Measurements from ENCODE around the gene NR3C1. TPM values are rescaled to one million over a fixed set of nuclear protein-coding genes. Genes with fewer than 3 reads are reported as not detected.

Gene NR3C1
- total and polyA plus RNA-seq, 2 of the 4 experiments (the other 2 are of a cell fraction) = 13.7 to 77.4 TPM

- H4K91ac ChIP-seq (ENCODE audit: insufficient read depth, low read depth, low read length) = no peak overlapping the region; the same call in 1 of the 2 replicates
- no peaks in the 10 kb centered on the region; the same call in 1 of the 2 replicates for H3K9me3 ChIP-seq (ENCODE audit: control insufficient read depth, insufficient read depth, low read length)
- no peak overlapping the region for H3K23ac ChIP-seq (ENCODE audit: low read depth, low read length)
- H2BK5ac ChIP-seq (ENCODE audit: low read depth, low read length, poor library complexity, severe bottlenecking) = peak overlapping the region; percentile 52
- H3K27ac ChIP-seq (ENCODE audit: insufficient read depth, low read length) = peak overlapping the region; percentile 58; the same call in 1 of the 2 replicates
- no peak overlapping the region for H3K4me3 ChIP-seq (ENCODE audit: insufficient read depth, low read depth, low read length)
- CTCF ChIA-PET = no interaction called here
- 0 out of 2 replicates have a peak overlapping the region, but pooled peaks have one; percentile 25 for H2AK5ac ChIP-seq (ENCODE audit: low read depth, low read length)
- peak; percentile 44 for ATAC-seq (ENCODE audit: low read depth)
- no TSS peak for BruUV-seq (replicated peaks)
- peak overlapping the region; percentile 65; the same call in 1 of the 2 replicates for H3K18ac ChIP-seq (ENCODE audit: low read depth, low read length)
- H3K4me1 ChIP-seq (ENCODE audit: control insufficient read depth, insufficient read depth, low read length) = peaks cover 19% of the 10 kb centered on the region
- TF ChIP-seq RAD21 (IDR thresholded peaks at IDR 0.05; ENCODE audit: low read length) = no peak
- no peak for TF ChIP-seq POLR2A (IDR thresholded peaks at IDR 0.05; ENCODE audit: low read depth, low read length)
- TF ChIP-seq CHD1 (IDR thresholded peaks at IDR 0.05; ENCODE audit: low read depth, low read length) = no peak
- no peak for TF ChIP-seq SMC3 (IDR thresholded peaks at IDR 0.05; ENCODE audit: low read depth, low read length)
- TF ChIP-seq CEBPB (IDR thresholded peaks at IDR 0.05; ENCODE audit: low read depth, low read length) = peak; percentile 87
- no peak for TF ChIP-seq ELK1 (IDR thresholded peaks at IDR 0.05; ENCODE audit: borderline replicate concordance, low read depth, low read length)
- TF ChIP-seq FOS (IDR thresholded peaks at IDR 0.05; ENCODE audit: low read depth, low read length) = no peak; the same call in 1 of the 2 replicates
- 0 out of 2 replicates have a peak, but pooled peaks have one; percentile 31 for TF ChIP-seq RFX5 (IDR thresholded peaks at IDR 0.05; ENCODE audit: low read depth, low read length)
- no peak for TF ChIP-seq RCOR1 (IDR thresholded peaks at IDR 0.05; ENCODE audit: insufficient replicate concordance, low read length)
- no peak overlapping the region for H4K8ac ChIP-seq (ENCODE audit: low read depth in 2 of 2, low read length in 2 of 2)
- POLR2A ChIA-PET (ENCODE audit: unreplicated experiment) = no interaction called here
- H4K5ac ChIP-seq (ENCODE audit: low read depth, low read length) = no peak overlapping the region; the same call in 1 of the 2 replicates
- peak; percentile 77 for DNase-seq
- H2AFZ ChIP-seq (replicated peaks; ENCODE audit: low read length, poor library complexity) = no peak overlapping the region
- H3K79me1 ChIP-seq (ENCODE audit: low read depth in 1 of 2, low read length in 2 of 2) = peaks cover 22 to 48% of the 10 kb centered on the region in 2 experiments
- H2BK120ac ChIP-seq (ENCODE audit: low read depth, low read length) = peak overlapping the region; percentile 68; the same call in 1 of the 2 replicates
- peaks cover 6% of the 10 kb centered on the region for H3K9me1 ChIP-seq (ENCODE audit: insufficient read depth, low read length)
- H3K56ac ChIP-seq (ENCODE audit: extremely low read depth, insufficient read depth, low read length) = no peak overlapping the region
- H3K9ac ChIP-seq (ENCODE audit: low read depth, low read length) = no peak overlapping the region
- dilution Hi-C loops (cut with HindIII; ENCODE audit: low sequenced_read_pairs, unreplicated experiment) = no loop called here
- no peaks in the 10 kb centered on the region for H3K27me3 ChIP-seq (ENCODE audit: control insufficient read depth, insufficient read depth, low read length)
- peak overlapping the region; percentile 50; the same call in 1 of the 2 replicates for H3K4ac ChIP-seq (ENCODE audit: low read depth, low read length)
- H2AK9ac ChIP-seq (replicated peaks; ENCODE audit: low read depth, low read length, poor library complexity) = no peak overlapping the region
- H3K4me2 ChIP-seq (ENCODE audit: low read depth, low read length) = no peak overlapping the region
- no peak overlapping the region for H2BK15ac ChIP-seq (ENCODE audit: low read depth, low read length)
- H3K14ac ChIP-seq (replicated peaks; ENCODE audit: low read depth, low read length) = no peak overlapping the region
- WGBS, 2 experiments (ENCODE audit: extremely low coverage in 2 of 2, insufficient read length in 1 of 2) = 100% methylated on average over 2 of the region's 7 CpGs; no CpG with 5 or more reads in 1 of the 2 experiments
- peaks cover 17% of the 10 kb centered on the region for H3K36me3 ChIP-seq (ENCODE audit: control insufficient read depth, insufficient read depth, low read length)
- H2BK20ac ChIP-seq (ENCODE audit: low read depth, low read length) = 0 out of 2 replicates have a peak overlapping the region, but pooled peaks have one; percentile 9
- intact Hi-C loops (cut with micrococcal nuclease) = loop anchor here (5.0 kb wide), 1 partner anchor 92 kb away; the partner anchor contains the start of gene NR3C1
- H4K20me1 ChIP-seq (ENCODE audit: insufficient read depth, low read length) = no peaks in the 10 kb centered on the region; the same call in none of the 2 replicates
- in situ Hi-C loops (cut with MboI; ENCODE audit: low sequenced_read_pairs) = no loop called here
Observed at GRCh38 chr5:143309661-143310431, 93.6 kb downstream of the NR3C1 start.
